Upper lobe of left lung (tissue), 6 donors: ENCODE results near the gene HSD17B2. TPM values are rescaled to one million over a fixed set of nuclear protein-coding genes. Genes with fewer than 3 reads are reported as not detected.

Source experiments
- ATAC-seq, 2 donors: fragments of 200-7000 bp; cut with Tn5 transposase; one replicate each; pipeline ENCODE4 v1.9.1; 2022; ENCODE audit warnings: mild to moderate bottlenecking in 2 of 2, moderate library complexity in 2 of 2; ENCODE audit not compliant: low FRiP score in 2 of 2
- DNase-seq, 2 donors: peaks; one replicate each; pipeline ENCODE4 v3.0.0-alpha.2; 2019 to 2020
- H3K27ac ChIP-seq, 4 donors: fragments of 200-600 bp; sonication (generic); one replicate each; pipeline ENCODE4 v1.5.1; 2016 to 2019
- H3K27me3 ChIP-seq, 4 donors: fragments of 200-600 bp; sonication (generic); one replicate each; pipeline ENCODE4 v1.5.1; 2017 to 2019
- H3K36me3 ChIP-seq, 4 donors: fragments of 200-600 bp; sonication (generic); one replicate each; pipeline ENCODE4 v1.5.1; 2016 to 2019
- H3K4me1 ChIP-seq, 4 donors: fragments of 200-600 bp; sonication (generic); one replicate each; pipeline ENCODE4 v1.5.1; 2018 to 2019
- H3K4me3 ChIP-seq, 4 donors: fragments of 200-600 bp; sonication (generic); one replicate each; pipeline ENCODE4 v1.5.1; 2017 to 2019; ENCODE audit warnings: mild to moderate bottlenecking in 2 of 4, moderate library complexity in 1 of 4
- H3K9me3 ChIP-seq, 4 donors: fragments of 200-600 bp; sonication (generic); one replicate each; pipeline ENCODE4 v1.5.1; 2018 to 2019
- CTCF ChIP-seq, 6 experiments: fragments of 450-650 bp in 4 of 6; fragments of 200-600 bp in 2 of 6; sonication (generic) in 2 of 6; IDR thresholded peaks; one replicate each; pipeline ENCODE4 v1.5.1; 2016 to 2019; ENCODE audit warnings: antibody characterized with exemption in 6 of 6
- EP300 ChIP-seq, 4 donors: sonication (generic); formaldehyde crosslinking; IDR thresholded peaks; one replicate each; pipeline ENCODE4 v1.5.1; 2017; ENCODE audit warnings: antibody characterized with exemption in 4 of 4, control low read depth in 2 of 4
- POLR2A ChIP-seq, 4 donors: fragments of 450-650 bp; IDR thresholded peaks; one replicate each; pipeline ENCODE4 v1.5.1; 2016 to 2017; ENCODE audit warnings: antibody characterized with exemption in 4 of 4, mild to moderate bottlenecking in 2 of 4
- POLR2AphosphoS5 ChIP-seq, 2 donors: sonication (generic); formaldehyde crosslinking; IDR thresholded peaks; one replicate each; pipeline ENCODE4 v1.5.1; 2017; ENCODE audit warnings: antibody characterized with exemption in 2 of 2
- WGBS, 2 donors: methylation state at CpG; one replicate each; pipeline ENCODE4 v1.1.5; 2017 to 2018; 5-methylcytosine and 5-hydroxymethylcytosine counted together
- total RNA-seq, 6 donors: library from RNA; depleted of rRNA in 4 of 6; stranded (reverse); fragments of >200 nt in 4 of 6; gene quantifications; one replicate each; pipeline versions ENCODE4 v1.1.0 to v1.2.1, GENCODE V29; 2016 to 2021
- donor health status: DM: no; HTN: no; CAD: no; lungs with moderate emphysema.
- donor health status: DM: no; HTN: yes; CAD: no; lungs with severe emphysema.

Gene HSD17B2
- total RNA-seq, 6 donors from 2014 or later = 0.49 to 2.0 (median 1.4) TPM; not detected in 2

DNA sequence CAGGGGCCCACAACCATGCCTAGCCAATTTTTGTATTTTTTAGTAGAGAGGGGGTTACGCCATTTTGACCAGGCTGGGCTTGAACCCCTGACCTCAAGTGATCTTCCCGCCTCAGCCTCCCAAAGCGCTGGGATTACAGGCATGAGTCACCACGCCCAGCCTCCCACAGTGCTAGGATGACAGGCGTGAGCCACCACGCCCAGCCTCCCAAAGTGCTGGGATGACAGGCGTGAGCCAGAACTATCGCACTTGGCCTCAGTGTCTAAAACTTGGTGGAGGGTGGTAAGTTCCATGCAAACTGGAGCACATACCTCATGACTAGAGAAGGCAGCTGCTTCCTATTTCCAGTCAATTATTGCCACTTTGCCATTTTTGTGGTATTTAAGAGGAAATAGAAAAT is 7.1 kb downstream of the HSD17B2 start:
- H3K27me3 ChIP-seq = no peaks in the 10 kb centered on the region
- peak in 1 of 2 donors; percentile 37 for DNase-seq
- H3K4me1 ChIP-seq = peaks cover 4 to 5% (median 5%) of the 10 kb centered on the region in 4 donors
- no peak overlapping the region for H3K4me3 ChIP-seq
- no peak overlapping the region for H3K27ac ChIP-seq
- no peak for ATAC-seq
- TF ChIP-seq POLR2A (IDR thresholded peaks at IDR 0.05) (no peak), EP300 (IDR thresholded peaks at IDR 0.05) (no peak), POLR2AphosphoS5 (IDR thresholded peaks at IDR 0.05) (no peak), CTCF (IDR thresholded peaks at IDR 0.05) (no peak)
- WGBS, 2 donors = 95 to 96% methylated on average over 8 of the region's 8 CpGs
- no peaks in the 10 kb centered on the region for H3K36me3 ChIP-seq
- no peaks in the 10 kb centered on the region for H3K9me3 ChIP-seq

- Histone ChIP-seq H3K36me3 (no peaks in the 10 kb centered on the region), H3K4me3 (no peak overlapping the region), H3K27ac (peak overlapping the region in 2 of 4 donors; percentile 20 to 37), H3K9me3 (no peaks in the 10 kb centered on the region), H3K4me1 (peaks cover 5 to 7% (median 5%) of the 10 kb centered on the region in 4 donors), H3K27me3 (no peaks in the 10 kb centered on the region)
- 70 to 91% methylated on average over 2 of the region's 2 CpGs for WGBS, 2 donors
- TF ChIP-seq EP300 (IDR thresholded peaks at IDR 0.05) = no peak
- no peak for TF ChIP-seq POLR2AphosphoS5 (IDR thresholded peaks at IDR 0.05)
- TF ChIP-seq POLR2A (IDR thresholded peaks at IDR 0.05) = no peak
- TF ChIP-seq CTCF (IDR thresholded peaks at IDR 0.05) = no peak
- ATAC-seq (no peak), DNase-seq (no peak)
These were observed 7.8 kb downstream of the HSD17B2 start for GRCh38 chr16:82042846-82043245.

DNA sequence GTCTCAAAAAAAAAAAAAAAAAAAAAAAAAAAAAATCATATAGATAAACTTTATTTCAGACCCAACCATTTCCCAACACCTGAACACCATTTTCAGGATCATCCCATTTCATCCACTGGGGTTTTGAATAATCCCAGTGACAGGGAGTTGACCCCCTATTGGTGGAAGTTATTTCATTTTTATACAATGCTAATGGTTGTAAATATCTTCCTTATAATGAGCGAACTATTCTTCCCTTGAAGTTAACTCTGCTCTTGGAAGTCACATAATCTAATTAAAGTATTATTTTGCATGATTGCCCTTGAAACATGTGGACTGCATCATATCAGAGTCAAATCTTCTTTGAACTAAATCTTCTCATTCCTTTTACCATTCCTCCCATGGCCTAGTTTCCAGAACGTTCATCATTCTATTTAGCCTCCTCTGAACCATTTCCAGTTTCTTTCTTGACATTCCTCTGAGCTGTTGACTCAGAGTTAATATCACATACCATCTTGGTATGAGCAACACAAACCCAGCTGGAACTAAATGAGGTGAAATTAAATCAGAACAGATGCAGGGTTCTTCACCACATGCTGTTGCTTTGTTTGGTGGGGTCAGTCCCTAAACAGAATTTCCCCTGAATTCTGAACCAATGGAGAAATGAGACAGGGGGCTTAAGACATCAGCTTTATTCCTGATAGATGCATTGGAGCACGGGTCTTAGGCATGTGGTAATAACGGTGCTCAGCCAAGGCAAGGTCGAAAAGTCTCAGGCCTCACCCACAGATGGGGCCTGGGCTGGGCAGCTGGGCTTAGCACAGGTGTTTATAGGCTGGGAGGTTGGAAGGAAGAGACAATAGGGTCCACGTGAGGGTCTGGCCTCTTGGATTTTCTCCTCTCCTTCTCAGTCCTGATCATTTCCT is 8.9 kb downstream of the HSD17B2 start:
- TF ChIP-seq POLR2A (IDR thresholded peaks at IDR 0.05) (no peak), POLR2AphosphoS5 (IDR thresholded peaks at IDR 0.05) (no peak), CTCF (IDR thresholded peaks at IDR 0.05) (no peak), EP300 (IDR thresholded peaks at IDR 0.05) (no peak)
- no peak overlapping the region for H3K4me3 ChIP-seq
- no peaks in the 10 kb centered on the region for H3K27me3 ChIP-seq
- 69 to 71% methylated on average over 6 of the region's 6 CpGs for WGBS, 2 donors
- DNase-seq (no peak), ATAC-seq (no peak)
- no peaks in the 10 kb centered on the region for H3K9me3 ChIP-seq
- peak overlapping the region in 3 of 4 donors; percentile 12 to 40 (median 32) for H3K27ac ChIP-seq
- H3K4me1 ChIP-seq = peaks cover 5 to 7% (median 5%) of the 10 kb centered on the region in 4 donors
- H3K36me3 ChIP-seq = no peaks in the 10 kb centered on the region

DNA sequence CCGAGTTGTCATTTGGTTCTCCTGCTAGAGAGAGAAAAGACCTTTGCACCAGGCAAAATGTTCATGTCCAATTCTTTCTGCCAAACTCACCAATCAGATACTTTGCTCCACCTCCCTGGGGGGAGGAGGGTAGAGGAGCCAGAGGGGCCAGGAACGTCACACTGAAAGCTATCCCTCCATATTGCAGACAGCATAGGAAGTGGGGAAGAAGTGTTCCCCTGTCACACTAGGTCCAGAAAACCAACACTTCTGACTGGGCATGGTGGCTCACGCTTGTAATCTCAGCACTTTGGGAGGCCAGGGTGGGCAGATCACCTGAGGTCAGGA is 9.5 kb downstream of the HSD17B2 start:
- 75 to 76% methylated on average over 3 of the region's 3 CpGs for WGBS, 2 donors

GRCh38 chr16:82045465-82045864 is 10.4 kb downstream of the HSD17B2 start:
- Histone ChIP-seq H3K27ac (no peak overlapping the region), H3K27me3 (no peaks in the 10 kb centered on the region), H3K4me3 (no peak overlapping the region), H3K36me3 (no peaks in the 10 kb centered on the region), H3K9me3 (no peaks in the 10 kb centered on the region), H3K4me1 (peaks cover 5 to 8% (median 5%) of the 10 kb centered on the region in 4 donors)
- WGBS, 2 donors = 54 to 86% methylated on average over 2 of the region's 2 CpGs
- TF ChIP-seq EP300 (IDR thresholded peaks at IDR 0.05) (no peak), POLR2A (IDR thresholded peaks at IDR 0.05) (no peak), CTCF (IDR thresholded peaks at IDR 0.05) (no peak), POLR2AphosphoS5 (IDR thresholded peaks at IDR 0.05) (no peak)
- no peak for ATAC-seq
- DNase-seq = no peak

More for the DNA sequence above, 9.5 kb downstream of the HSD17B2 start:
- Histone ChIP-seq H3K4me1 (peaks cover 5 to 7% (median 5%) of the 10 kb centered on the region in 4 donors), H3K27ac (peak overlapping the region in 3 of 4 donors; percentile 12 to 40 (median 32)), H3K4me3 (no peak overlapping the region), H3K36me3 (no peaks in the 10 kb centered on the region), H3K27me3 (no peaks in the 10 kb centered on the region), H3K9me3 (no peaks in the 10 kb centered on the region)
- ATAC-seq (no peak), DNase-seq (no peak)
- no peak for TF ChIP-seq POLR2A (IDR thresholded peaks at IDR 0.05)
- TF ChIP-seq EP300 (IDR thresholded peaks at IDR 0.05) = no peak
